NCI-H2196 treated with DMSO at 0.1 percent for 48 hours (cell line): ENCODE data around the gene CASP5.
"Not testable (repeated sequence)": the region's sequence is repeated elsewhere in the genome, so short reads cannot be mapped to it uniquely, and the experiment has no call there.

Experiments used
- DNase-seq: peaks from one replicate; lab custom pipeline; 2025; ENCODE audit not compliant: unreplicated experiment; lab: John Stamatoyannopoulos, UW

Gene CASP5

GRCh38 chr11:105033781-105034180, 10.8 kb upstream of the CASP5 start:
- DNase-seq, result no peak

- no peak for DNase-seq
These were observed 10.4 kb upstream of the CASP5 start for GRCh38 chr11:105033343-105033742.

- DNase-seq, result no peak
These were observed 9.5 kb upstream of the CASP5 start for GRCh38 chr11:105032495-105032894.

GRCh38 chr11:105027678-105028077, 4.7 kb upstream of the CASP5 start:
- no peak for DNase-seq

GRCh38 chr11:105024394-105024793, 1.4 kb upstream of the CASP5 start:
- DNase-seq, result no peak

- no peak for DNase-seq
These were observed 441 bp downstream of the CASP5 start for GRCh38 chr11:105022527-105022926.

GRCh38 chr11:105007463-105007862, 15.5 kb downstream of the CASP5 start:
- DNase-seq, result no peak

- DNase-seq, result no peak
These were observed 17.5 kb downstream of the CASP5 start for GRCh38 chr11:105005451-105005845.

- no peak for DNase-seq
These were observed 18.9 kb downstream of the CASP5 start for GRCh38 chr11:105004021-105004420.

- DNase-seq, result no peak
These were observed 19.8 kb downstream of the CASP5 start for GRCh38 chr11:105003151-105003550.

- DNase-seq, result no peak
These were observed 22.2 kb downstream of the CASP5 start for GRCh38 chr11:105000797-105001196.

- no peak for DNase-seq
These were observed 22.8 kb downstream of the CASP5 start for GRCh38 chr11:105000167-105000566.

- no peak for DNase-seq
These were observed 23.2 kb downstream of the CASP5 start for GRCh38 chr11:104999721-105000120.

- DNase-seq, result no peak
These were observed 25.7 kb downstream of the CASP5 start for GRCh38 chr11:104997288-104997687.

GRCh38 chr11:104995001-104995408, 28.0 kb downstream of the CASP5 start:
- no peak for DNase-seq

GRCh38 chr11:104992781-104993180, 30.2 kb downstream of the CASP5 start:
- no peak for DNase-seq

- DNase-seq, result no peak
These were observed 31.0 kb downstream of the CASP5 start for GRCh38 chr11:104991994-104992393.

- DNase-seq, result no peak
These were observed 38.2 kb downstream of the CASP5 start for GRCh38 chr11:104984808-104985207.

GRCh38 chr11:104979839-104980238, 43.1 kb downstream of the CASP5 start:
- no peak for DNase-seq

- DNase-seq, result no peak
These were observed 49.4 kb downstream of the CASP5 start for GRCh38 chr11:104973616-104974015.

GRCh38 chr11:104972924-104973323, 50.0 kb downstream of the CASP5 start:
- not testable (repeated sequence) for DNase-seq

GRCh38 chr11:104970756-104971155, 52.2 kb downstream of the CASP5 start:
- no peak for DNase-seq

- no peak for DNase-seq
These were observed 53.9 kb downstream of the CASP5 start for GRCh38 chr11:104968856-104969776.
